Thoracic aorta (tissue), 2 donors: ENCODE measurements around the gene FAM107B. TPM values are rescaled to one million over a fixed set of nuclear protein-coding genes. Genes with fewer than 3 reads are reported as not detected.

ENCODE experiments used
- ATAC-seq: fragments of 150-250 bp; one replicate; pipeline ENCODE4 v1.8.0; 2017; ENCODE audit warnings: low read depth; ENCODE audit not compliant: insufficient number of reproducible peaks, low FRiP score
- DNase-seq: peaks from one replicate; pipeline ENCODE4 v3.0.0-alpha.2; 2020; ENCODE audit warnings: low spot score
- H3K27ac ChIP-seq, 2 donors: fragments of 200-600 bp; sonication (generic); 1 replicate in 1 of 2; 2 replicates in 1 of 2; pipeline ENCODE4 v1.5.1; 2016; ENCODE audit warnings: mild to moderate bottlenecking in 2 of 2, moderate library complexity in 2 of 2
- H3K27me3 ChIP-seq: fragments of 200-600 bp; sonication (generic); replicated peaks from 2 replicates; pipeline ENCODE4 v1.6.0; 2016; ENCODE audit warnings: mild to moderate bottlenecking; ENCODE audit not compliant: insufficient read depth
- H3K36me3 ChIP-seq: fragments of 200-600 bp; sonication (generic); one replicate; pipeline ENCODE4 v1.5.1; 2016
- H3K4me1 ChIP-seq, 2 donors: fragments of 200-600 bp; sonication (generic); 1 replicate in 1 of 2; 2 replicates in 1 of 2; pipeline versions ENCODE4 v1.5.1 to v1.6.0; 2016; ENCODE audit warnings: low read depth in 2 of 2, mild to moderate bottlenecking in 1 of 2; ENCODE audit not compliant: control insufficient read depth in 1 of 2
- H3K4me3 ChIP-seq: fragments of 200-600 bp; sonication (generic); 2 replicates; pipeline ENCODE4 v1.5.1; 2016; ENCODE audit warnings: mild to moderate bottlenecking
- H3K9me3 ChIP-seq: fragments of 200-600 bp; sonication (generic); 2 replicates; pipeline ENCODE4 v1.5.1; 2016
- total RNA-seq, 2 donors: library from RNA; depleted of rRNA; stranded (reverse); fragments of >200 nt; gene quantifications; one replicate each; pipeline versions ENCODE4 v1.1.0 to v1.2.3, GENCODE V29; 2016
- TF ChIP-seq, protein P1 (sequence below): fragments of 200-600 bp; sonication (generic); IDR thresholded peaks from one replicate; pipeline ENCODE4 v1.5.1; 2019; ENCODE audit warnings: antibody characterized with exemption

The FAM107B gene
- total RNA-seq, 2 donors from 2014 or later = 33.6 to 50.6 TPM

- Histone ChIP-seq H3K9me3 (no peaks in the 10 kb centered on the region), H3K36me3 (no peaks in the 10 kb centered on the region), H3K27me3 (no peaks in the 10 kb centered on the region), H3K4me3 (no peak overlapping the region), H3K4me1 (peaks cover 0 to 7% of the 10 kb centered on the region in 2 donors), H3K27ac (no peak overlapping the region)
- ATAC-seq = no peak
- DNase-seq = no peak
- TF ChIP-seq, protein P1, sequence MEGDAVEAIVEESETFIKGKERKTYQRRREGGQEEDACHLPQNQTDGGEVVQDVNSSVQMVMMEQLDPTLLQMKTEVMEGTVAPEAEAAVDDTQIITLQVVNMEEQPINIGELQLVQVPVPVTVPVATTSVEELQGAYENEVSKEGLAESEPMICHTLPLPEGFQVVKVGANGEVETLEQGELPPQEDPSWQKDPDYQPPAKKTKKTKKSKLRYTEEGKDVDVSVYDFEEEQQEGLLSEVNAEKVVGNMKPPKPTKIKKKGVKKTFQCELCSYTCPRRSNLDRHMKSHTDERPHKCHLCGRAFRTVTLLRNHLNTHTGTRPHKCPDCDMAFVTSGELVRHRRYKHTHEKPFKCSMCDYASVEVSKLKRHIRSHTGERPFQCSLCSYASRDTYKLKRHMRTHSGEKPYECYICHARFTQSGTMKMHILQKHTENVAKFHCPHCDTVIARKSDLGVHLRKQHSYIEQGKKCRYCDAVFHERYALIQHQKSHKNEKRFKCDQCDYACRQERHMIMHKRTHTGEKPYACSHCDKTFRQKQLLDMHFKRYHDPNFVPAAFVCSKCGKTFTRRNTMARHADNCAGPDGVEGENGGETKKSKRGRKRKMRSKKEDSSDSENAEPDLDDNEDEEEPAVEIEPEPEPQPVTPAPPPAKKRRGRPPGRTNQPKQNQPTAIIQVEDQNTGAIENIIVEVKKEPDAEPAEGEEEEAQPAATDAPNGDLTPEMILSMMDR = no peak
Observed at GRCh38 chr10:14665865-14666857, 108.5 kb downstream of the FAM107B start.

DNA sequence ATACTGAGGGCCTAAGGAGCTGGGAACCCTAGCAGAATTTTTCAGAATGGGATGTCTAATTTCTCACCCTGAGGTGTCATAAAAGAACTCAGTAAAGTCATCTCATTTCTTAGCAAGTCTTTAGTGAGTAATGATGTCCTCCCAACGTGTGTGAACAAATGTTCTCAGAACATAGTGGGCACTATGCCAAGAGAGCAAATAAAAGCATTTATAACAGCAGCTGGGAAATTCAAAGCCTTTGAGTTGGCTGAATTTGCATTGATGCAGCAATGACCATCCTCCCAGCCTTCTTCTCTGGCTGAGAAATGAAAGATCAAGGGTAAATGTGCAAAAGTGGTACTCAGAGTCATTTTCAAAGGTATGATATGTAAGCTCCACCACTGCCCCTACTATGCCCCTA is 109.4 kb downstream of the FAM107B start:
- no peak for DNase-seq
- TF ChIP-seq, protein P1 = no peak
- no peak for ATAC-seq
- no peaks in the 10 kb centered on the region for H3K27me3 ChIP-seq
- no peaks in the 10 kb centered on the region for H3K36me3 ChIP-seq
- no peaks in the 10 kb centered on the region for H3K9me3 ChIP-seq
- H3K4me1 ChIP-seq = peaks cover 0 to 2% of the 10 kb centered on the region in 2 donors
- H3K4me3 ChIP-seq = no peak overlapping the region
- no peak overlapping the region for H3K27ac ChIP-seq

DNA sequence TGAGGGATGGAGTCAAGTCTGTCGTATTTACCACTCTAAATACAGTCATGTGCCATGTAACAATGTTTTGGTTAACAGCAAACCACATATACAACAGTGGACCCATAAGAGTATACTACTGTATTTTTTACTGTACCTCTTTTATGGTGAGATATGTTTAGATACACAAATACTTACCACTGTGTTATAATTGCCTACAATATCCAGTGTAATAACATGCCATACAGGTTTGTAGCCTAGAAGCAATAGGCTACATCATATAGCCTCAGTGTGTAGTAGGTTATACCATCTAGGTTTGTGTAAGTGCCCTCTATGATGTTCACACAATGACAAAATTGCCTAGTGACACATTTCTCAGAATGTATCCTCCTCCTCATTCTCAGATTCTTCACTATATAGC is 110.4 kb downstream of the FAM107B start:
- Histone ChIP-seq H3K36me3 (no peaks in the 10 kb centered on the region), H3K4me3 (no peak overlapping the region), H3K4me1 (no peaks in the 10 kb centered on the region), H3K27ac (no peak overlapping the region), H3K9me3 (no peaks in the 10 kb centered on the region), H3K27me3 (no peaks in the 10 kb centered on the region)
- TF ChIP-seq, protein P1 = no peak
- no peak for ATAC-seq
- DNase-seq = no peak

DNA sequence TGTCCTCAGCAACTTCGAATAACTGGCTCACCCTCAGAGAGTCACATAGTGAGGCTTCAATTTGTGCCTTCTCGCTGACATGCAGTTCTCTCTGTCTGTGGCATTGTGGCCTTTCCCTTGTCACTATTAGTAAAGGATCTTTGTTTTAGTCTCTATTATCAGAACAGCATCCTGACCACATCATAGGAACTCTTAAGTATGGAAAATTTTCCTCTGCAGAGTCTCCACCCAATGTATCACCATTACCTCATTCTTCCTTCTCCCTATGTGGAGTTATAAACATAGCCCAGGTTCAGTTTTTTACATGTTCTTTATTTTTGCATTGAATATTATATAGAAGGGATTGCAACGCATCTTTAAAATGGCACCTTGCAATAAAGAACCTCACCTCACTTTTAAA is 112.9 kb downstream of the FAM107B start:
- Histone ChIP-seq H3K36me3 (no peaks in the 10 kb centered on the region), H3K27me3 (no peaks in the 10 kb centered on the region), H3K4me1 (no peaks in the 10 kb centered on the region), H3K4me3 (no peak overlapping the region), H3K27ac (no peak overlapping the region), H3K9me3 (no peaks in the 10 kb centered on the region)
- peak; percentile 22 for ATAC-seq
- no peak for DNase-seq
- TF ChIP-seq, protein P1 = no peak

DNA sequence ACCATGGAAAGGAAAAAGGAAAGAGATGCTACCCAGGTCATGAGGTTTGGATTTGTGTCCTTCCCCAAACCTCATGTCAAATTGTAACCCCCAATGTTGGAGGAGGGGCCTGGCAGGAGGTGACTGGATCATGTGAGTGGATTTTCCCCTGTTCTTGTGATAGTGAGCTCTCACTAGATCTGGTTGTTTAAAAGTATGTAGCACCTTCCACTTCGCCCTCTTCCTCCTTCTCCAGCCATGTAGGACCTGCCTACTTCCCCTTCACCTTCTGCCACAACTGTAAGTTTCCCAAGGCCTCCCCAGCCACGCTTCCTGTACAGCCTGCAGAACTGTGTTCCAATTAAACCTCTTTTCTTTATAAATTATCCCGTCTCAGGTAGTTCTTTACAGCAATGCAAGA is 113.9 kb downstream of the FAM107B start:
- Histone ChIP-seq H3K9me3 (no peaks in the 10 kb centered on the region), H3K27me3 (no peaks in the 10 kb centered on the region), H3K27ac (no peak overlapping the region), H3K4me1 (no peaks in the 10 kb centered on the region), H3K4me3 (no peak overlapping the region), H3K36me3 (no peaks in the 10 kb centered on the region)
- ATAC-seq = no peak
- TF ChIP-seq, protein P1 = no peak
- DNase-seq = no peak
